Activated CD4-positive, alpha-beta T cell treated with anti-CD3 and anti-CD28 coated beads, Interleukin-10, Interleukin-2, amounts not matched to agents 100 ng/mL and 50 ng/mL, durations not matched to agents 16 hours and 8 hours (primary cell): Measurements from ENCODE around the gene UBR2.

Source experiments
- DNase-seq: peaks from one replicate; pipeline ENCODE4 v3.0.0-alpha.2; 2020

The UBR2 gene

DNA sequence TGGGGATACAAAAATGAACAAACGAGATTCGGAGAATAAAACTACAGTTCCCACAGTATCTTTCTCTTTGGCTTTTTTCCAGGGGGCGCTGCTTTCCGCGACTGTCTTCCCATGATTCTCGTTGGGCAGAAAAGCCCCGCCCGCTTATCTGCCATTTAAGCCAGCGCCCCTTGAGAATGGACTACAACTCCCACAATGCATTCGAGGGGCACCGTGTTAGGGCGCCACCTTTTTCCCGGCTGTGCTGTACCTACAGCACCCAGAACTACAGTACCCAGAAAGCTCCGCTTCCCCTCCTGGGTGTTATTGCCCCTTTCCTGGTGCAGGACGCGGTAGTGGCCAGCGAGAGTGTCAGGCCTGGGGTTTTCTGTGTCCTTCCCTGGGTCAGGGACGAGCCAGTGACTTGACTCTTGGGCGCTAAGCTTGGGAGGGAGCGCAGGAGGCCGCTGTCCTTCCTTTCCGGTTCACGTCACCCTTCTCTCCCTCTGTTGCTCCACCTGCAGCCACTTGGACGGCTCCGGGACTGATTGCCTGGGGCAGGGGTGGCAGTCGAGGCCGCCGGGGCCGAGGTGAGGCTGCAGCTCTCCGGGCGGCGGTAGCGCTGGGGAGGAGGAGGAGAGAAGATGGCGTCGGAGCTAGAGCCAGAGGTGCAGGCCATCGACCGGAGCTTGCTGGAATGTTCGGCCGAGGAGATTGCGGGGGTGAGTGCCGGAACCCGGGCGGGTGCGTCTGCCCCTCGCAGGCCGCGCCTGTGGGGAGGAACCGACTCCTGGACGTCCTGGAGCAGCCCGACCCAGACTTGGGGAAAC lies at the start of gene UBR2:
TSS of gene UBR2 (plus strand) at position 333 of the 809 bp plus-strand sequence. CDS start at position 624, 291 bp downstream.
- DNase-seq = peak; percentile 98

- no peak for DNase-seq
Measured at GRCh38 chr6:42514745-42515144, 49.1 kb upstream of the UBR2 start.

GRCh38 chr6:42519779-42520178 lies 44.0 kb upstream of the UBR2 start:
- DNase-seq = no peak

DNA sequence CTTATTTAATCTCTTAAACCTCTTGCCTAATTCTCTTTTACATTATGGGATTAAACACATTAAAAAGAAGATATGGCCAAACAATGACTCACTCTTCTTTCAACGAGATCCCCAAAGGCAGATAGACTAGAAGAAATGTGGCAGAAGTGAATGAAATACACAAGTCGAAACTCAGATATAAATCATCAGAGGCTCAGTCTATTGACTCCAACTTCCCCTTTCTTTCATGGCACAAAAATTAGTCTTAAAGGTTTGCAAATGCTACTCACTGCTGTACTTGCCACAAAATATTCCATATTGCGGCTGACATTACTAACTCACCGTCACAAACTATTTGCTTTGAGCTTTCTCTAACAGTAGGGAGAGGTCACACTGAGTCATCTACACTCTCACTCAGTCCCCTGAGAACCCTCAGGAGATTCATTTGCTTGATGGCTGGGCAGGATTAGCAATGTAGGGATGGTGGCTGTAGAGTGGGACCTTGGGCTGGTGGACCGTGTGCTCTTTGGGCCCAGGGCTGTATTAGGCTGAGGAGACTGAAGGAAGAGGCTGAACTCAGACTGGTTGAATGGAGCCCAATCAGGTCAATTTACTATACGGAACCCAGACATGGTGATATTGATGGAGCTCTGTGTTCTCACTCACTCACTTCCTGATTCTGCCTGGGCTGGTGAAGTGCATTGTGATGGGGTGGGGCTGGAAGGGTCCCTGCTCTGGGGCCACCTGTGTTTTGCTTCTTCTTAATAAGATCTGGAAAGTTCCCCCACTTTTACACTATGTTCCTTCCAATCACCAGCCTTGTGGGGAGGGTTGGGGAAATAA lies 42.8 kb upstream of the UBR2 start:
- peak; percentile 87 for DNase-seq

DNA sequence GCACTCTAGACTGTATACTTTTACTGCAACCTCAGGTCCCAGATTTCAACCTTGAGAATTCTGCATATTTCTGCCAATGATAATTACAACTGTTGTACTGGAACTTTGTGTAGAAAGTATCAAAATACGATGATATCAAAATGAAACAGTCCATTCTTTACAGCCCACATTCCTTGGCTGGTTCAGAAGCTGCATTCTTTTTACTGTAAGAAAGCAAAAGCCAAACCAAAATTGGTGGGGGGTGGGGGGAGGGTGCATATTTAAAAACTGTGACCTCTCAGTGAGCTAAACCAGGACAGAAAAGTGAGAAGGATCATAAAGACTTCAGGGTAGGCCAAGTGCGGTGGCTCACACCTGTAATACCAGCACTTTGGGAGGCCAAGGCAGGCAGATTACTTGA lies 41.8 kb upstream of the UBR2 start:
- DNase-seq = no peak

- DNase-seq = no peak
Measured at GRCh38 chr6:42522942-42523814, 40.7 kb upstream of the UBR2 start.

DNA sequence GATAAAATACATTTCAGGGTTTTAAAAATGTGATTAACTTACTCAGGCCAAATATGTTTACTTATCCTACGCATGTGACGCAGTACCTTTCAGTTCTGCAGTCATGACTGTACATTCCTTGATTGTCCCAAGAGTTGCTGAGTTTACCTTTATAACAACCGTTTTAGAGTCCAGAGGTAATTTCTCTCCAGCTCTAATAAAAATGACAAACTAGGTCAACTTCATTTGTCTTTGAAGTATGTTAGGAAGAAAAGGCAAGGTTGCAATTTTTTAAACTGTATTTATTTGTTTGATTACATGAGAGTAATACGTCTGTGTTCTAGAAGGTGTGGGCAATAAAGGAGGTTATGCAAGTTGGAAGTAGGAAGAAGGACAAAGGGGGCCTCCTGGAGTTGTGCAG lies 38.6 kb upstream of the UBR2 start:
- no peak for DNase-seq

DNA sequence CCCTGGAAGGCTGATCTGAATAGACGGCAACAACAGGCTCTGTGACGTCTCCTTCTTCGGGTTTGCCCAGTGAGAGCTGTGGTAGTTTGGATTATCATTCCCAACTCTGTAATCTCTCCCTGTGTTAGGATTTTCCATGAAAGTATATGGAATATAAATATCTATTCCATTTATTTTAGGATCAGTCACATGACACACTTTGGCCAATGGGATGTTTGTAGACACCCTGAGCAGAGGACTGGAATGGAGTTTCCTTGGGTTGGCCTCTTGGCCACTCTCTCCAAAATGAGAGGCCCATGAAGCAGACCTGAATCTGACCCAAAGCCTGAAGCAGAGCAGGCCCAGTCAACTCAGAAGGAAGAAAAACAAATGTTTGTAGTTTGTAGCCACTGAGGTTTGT lies 37.2 kb upstream of the UBR2 start:
- no peak for DNase-seq

- no peak for DNase-seq
Measured at GRCh38 chr6:42527204-42527603, 36.6 kb upstream of the UBR2 start.

- no peak for DNase-seq
Measured at GRCh38 chr6:42530296-42530695, 33.5 kb upstream of the UBR2 start.

- DNase-seq = no peak
Measured at GRCh38 chr6:42530751-42531150, 33.1 kb upstream of the UBR2 start.

- DNase-seq = peak; percentile 72
Measured at GRCh38 chr6:42532038-42532669, 31.7 kb upstream of the UBR2 start.

DNA sequence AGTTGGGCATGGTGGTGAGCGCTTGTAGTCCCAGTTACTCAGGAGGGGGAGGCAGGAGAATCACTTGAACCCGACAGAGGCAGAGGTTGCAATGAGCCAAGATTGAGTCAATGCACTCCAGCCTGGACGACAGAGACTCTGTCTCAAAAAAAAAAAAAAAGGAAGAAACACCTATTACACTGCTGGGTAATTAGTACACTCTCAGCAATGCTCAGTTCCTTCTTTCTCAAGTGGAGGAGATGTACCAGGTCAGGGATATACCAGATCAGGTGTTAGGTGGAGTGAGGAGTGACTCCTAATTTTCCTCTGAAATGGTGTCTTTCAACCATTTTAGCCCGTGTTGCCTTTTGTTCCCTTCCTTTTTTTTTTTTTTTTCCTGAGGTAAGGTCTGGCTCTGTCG lies 30.0 kb upstream of the UBR2 start:
- no peak for DNase-seq

DNA sequence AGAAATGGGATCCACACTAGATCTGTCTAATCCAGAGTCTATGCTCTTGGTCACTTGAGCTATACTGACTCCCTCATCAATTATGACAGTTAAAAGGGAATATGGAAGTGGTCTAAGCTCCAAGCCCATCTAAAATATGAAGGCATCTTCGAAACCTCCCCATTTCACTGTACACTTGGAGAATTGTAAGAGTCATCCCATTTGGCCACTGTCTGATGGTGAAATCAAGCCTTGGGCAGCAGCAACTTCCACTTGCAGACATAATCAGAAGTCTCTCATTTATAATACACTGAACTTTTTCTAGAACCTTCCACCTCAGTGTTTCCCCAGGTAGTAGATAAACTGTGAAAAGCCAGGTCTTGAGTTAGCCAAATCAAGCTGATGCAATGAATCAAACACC lies 26.3 kb upstream of the UBR2 start:
- no peak for DNase-seq

DNA sequence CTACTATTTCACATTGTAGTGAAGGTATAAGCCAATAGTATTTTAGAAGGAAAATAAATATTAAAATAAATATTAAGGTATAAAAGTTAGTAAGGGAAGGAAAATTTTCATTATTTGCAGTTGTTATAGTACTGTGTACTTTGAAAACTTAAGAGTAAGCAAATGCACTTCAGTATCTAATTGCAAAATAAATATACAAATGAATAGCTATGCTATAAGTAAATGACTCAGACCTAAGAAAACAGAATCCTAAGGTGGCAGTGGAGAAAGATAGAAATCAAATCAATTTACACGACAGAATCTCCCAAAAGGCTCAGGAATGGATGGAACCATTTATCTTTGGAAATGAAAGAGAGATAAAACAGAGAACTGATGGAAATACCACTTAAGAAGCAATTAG lies 24.7 kb upstream of the UBR2 start:
- DNase-seq = no peak

- DNase-seq = no peak
Measured at GRCh38 chr6:42545226-42545773, 18.5 kb upstream of the UBR2 start.

DNA sequence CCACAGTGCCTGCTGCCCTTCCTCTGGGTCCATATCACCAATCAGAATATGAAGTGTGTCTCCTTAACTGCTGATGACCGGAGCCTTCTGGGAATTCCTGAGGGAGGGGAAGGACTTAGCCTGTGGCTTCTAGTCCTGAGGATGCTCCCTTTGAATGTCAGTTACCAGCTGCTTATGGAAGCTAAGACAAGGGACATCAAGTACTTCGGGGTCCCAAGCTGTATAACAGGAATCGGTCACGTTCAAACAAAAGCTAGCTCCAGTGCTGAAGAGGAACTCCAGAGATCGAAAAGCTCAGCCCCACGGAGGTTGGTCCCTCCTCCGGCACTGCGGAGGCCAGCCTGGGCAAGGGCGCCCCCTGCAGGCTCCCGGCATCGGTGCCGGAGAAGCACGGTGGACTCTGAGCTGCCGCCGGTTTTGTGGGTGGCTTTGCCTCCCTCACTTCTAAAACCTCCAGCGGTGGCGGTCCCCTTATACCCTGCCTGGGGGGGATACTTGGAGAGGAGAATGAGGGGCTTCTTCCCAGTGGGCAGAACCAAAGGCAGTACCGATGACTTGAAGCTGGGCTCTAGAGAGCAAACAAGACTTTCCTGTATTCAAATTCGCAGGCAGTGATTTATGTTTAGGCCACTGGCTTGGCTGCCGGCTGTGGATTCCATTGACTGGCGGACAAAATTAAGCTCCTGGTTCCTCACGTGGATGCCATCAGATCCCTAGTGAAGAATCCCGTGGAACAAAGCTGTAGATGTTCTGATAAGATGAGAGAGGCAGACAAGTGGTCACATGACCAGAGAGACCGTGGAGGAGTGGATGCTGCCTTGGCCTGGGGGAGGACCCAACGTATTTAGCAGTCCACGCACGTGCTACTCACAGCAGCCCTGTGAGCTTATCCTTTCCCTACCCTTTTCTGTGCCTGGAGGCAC lies 16.2 kb upstream of the UBR2 start:
- DNase-seq = peak; percentile 93

- DNase-seq = no peak
Measured at GRCh38 chr6:42550277-42550676, 13.6 kb upstream of the UBR2 start.

DNA sequence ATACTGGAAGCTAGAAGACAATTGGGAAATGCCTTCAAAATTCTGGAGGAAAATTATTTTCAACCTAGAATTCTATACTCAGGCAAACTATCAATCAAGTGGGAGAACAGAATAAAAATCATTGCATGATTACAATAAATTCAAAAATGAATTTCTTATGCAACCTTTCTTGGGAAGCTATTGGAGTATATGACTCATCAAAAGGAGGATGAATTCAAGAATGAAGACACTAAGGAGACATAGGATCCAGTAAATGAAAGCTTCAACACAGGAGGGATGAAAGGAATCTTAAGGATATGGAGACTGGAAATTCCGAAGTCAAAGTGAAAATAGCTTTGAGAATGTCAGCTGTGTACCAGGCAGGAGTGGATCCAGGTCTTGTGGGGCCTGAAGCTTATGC lies 12.6 kb upstream of the UBR2 start:
- DNase-seq = no peak

GRCh38 chr6:42552380-42552779 lies 11.4 kb upstream of the UBR2 start:
- DNase-seq = no peak
